CD4-positive, alpha-beta memory T cell (primary cell): ENCODE data around the gene SLC2A4. TPM values are rescaled to one million over a fixed set of nuclear protein-coding genes. Genes with fewer than 3 reads are reported as not detected.

ENCODE experiments used
- CTCF ChIA-PET: fragments of 350-600 bp; sonication (Branson Sonifier 250); formaldehyde crosslinking; loops from one replicate; lab custom pipeline; 2021; ENCODE audit warnings: inconsistent platforms; ENCODE audit not compliant: partially characterized antibody; lab: Charles Lee
- POLR2A ChIA-PET: fragments of 350-600 bp; sonication (Branson Sonifier 250); formaldehyde crosslinking; loops from one replicate; lab custom pipeline; 2021; ENCODE audit not compliant: partially characterized antibody; lab: Charles Lee
- DNase-seq, 5 donors: peaks; one replicate each; pipeline versions ENCODE4 v3.0.0 to v3.0.0-alpha.2; 2020 to 2022; ENCODE audit warnings: mixed read lengths in 1 of 5
- H3K27ac ChIP-seq: one replicate; pipeline ENCODE4 v1.7.0; 2013; ENCODE audit warnings: low read depth, low read length
- H3K27me3 ChIP-seq: 2 replicates; pipeline ENCODE4 v1.7.0; 2013; ENCODE audit warnings: mild to moderate bottlenecking, low read length, moderate library complexity; ENCODE audit not compliant: insufficient read depth
- H3K36me3 ChIP-seq: 2 replicates; pipeline ENCODE4 v1.7.0; 2013; ENCODE audit warnings: mild to moderate bottlenecking, low read length, moderate library complexity; ENCODE audit not compliant: insufficient read depth
- H3K4me1 ChIP-seq: 2 replicates; pipeline ENCODE4 v1.7.0; 2013; ENCODE audit warnings: mild to moderate bottlenecking, low read length, moderate library complexity; ENCODE audit not compliant: insufficient read depth
- H3K4me3 ChIP-seq, 2 donors: one replicate each; pipeline ENCODE4 v1.7.0; 2013; ENCODE audit warnings: low read length in 2 of 2, mild to moderate bottlenecking in 1 of 2
- H3K9me3 ChIP-seq, 2 donors: one replicate each; pipeline ENCODE4 v1.7.0; 2013; ENCODE audit warnings: low read length in 2 of 2, control low read depth in 1 of 2; ENCODE audit not compliant: control insufficient read depth in 1 of 2
- H3K27ac Mint-ChIP-seq, 7 donors: one replicate each; pipeline ENCODE4 v1.8.0; 2020 to 2021; ENCODE audit warnings: mixed read lengths in 7 of 7, mild to moderate bottlenecking in 6 of 7, inconsistent platforms in 3 of 7, moderate library complexity in 3 of 7
- H3K27me3 Mint-ChIP-seq, 2 donors: one replicate each; pipeline ENCODE4 v1.8.0; 2020 to 2021; ENCODE audit warnings: mixed read lengths in 2 of 2
- H3K36me3 Mint-ChIP-seq, 2 donors: one replicate each; pipeline ENCODE4 v1.8.0; 2020 to 2021; ENCODE audit warnings: mixed read lengths in 2 of 2, inconsistent platforms in 1 of 2, mild to moderate bottlenecking in 1 of 2
- H3K4me1 Mint-ChIP-seq, 4 donors: one replicate each; pipeline ENCODE4 v1.8.0; 2020 to 2021; ENCODE audit warnings: mixed read lengths in 4 of 4, mild to moderate bottlenecking in 1 of 4
- H3K4me3 Mint-ChIP-seq, 8 donors: one replicate each; pipeline ENCODE4 v1.8.0; 2020 to 2021; ENCODE audit warnings: mixed read lengths in 8 of 8, mild to moderate bottlenecking in 7 of 8, moderate library complexity in 6 of 8, inconsistent platforms in 3 of 8
- H3K9me3 Mint-ChIP-seq, 8 donors: one replicate each; pipeline ENCODE4 v1.8.0; 2020 to 2021; ENCODE audit warnings: mixed read lengths in 8 of 8, mild to moderate bottlenecking in 5 of 8, inconsistent platforms in 3 of 8, moderate library complexity in 1 of 8
- intact Hi-C: fragments of 100-400 bp; cut with micrococcal nuclease; formaldehyde crosslinking; loops from one replicate; pipeline ENCODE4 v1.15.1; 2023
- polyA plus RNA-seq, 2 donors: library from polyadenylated mRNA; unstranded; fragments of 300-500 nt; fragmentation: Illumina TruSeq; gene quantifications; one replicate each; pipeline ENCODE4 v1.2.3, GENCODE V29; 2021
- total RNA-seq, 2 experiments: library from RNA; stranded (reverse); gene quantifications; one replicate each; pipeline ENCODE4 v1.2.3, GENCODE V29; 2021

SLC2A4 gene
- total RNA-seq, result not detected
- not detected for polyA plus RNA-seq

DNA sequence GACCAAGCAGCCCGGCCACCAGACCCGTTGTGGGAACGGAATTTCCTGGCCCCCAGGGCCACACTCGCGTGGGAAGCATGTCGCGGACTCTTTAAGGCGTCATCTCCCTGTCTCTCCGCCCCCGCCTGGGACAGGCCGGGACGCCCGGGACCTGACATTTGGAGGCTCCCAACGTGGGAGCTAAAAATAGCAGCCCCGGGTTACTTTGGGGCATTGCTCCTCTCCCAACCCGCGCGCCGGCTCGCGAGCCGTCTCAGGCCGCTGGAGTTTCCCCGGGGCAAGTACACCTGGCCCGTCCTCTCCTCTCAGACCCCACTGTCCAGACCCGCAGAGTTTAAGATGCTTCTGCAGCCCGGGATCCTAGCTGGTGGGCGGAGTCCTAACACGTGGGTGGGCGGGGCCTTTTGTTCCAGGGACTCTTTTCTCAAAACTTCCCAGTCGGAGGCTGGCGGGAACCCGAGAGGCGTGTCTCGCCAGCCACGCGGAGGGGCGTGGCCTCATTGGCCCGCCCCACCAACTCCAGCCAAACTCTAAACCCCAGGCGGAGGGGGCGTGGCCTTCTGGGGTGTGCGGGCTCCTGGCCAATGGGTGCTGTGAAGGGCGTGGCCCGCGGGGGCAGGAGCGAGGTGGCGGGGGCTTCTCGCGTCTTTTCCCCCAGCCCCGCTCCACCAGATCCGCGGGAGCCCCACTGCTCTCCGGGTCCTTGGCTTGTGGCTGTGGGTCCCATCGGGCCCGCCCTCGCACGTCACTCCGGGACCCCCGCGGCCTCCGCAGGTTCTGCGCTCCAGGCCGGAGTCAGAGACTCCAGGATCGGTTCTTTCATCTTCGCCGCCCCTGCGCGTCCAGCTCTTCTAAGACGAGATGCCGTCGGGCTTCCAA, at the start of gene SLC2A4:
Gene SLC2A4 (plus strand): TSS at position 645 of the 879 bp plus-strand sequence. CDS start 217 bp downstream, at position 862.
- Mint-ChIP-seq H3K4me3 (peak within 1 kb of the TSS; percentile 77 to 90 (median 82)), H3K36me3 (no peaks in the 10 kb centered on the region), H3K27me3 (peaks cover 17 to 23% of the 10 kb centered on the region in 2 donors), H3K27ac (peak within 1 kb of the TSS; percentile 36 to 84 (median 66)), H3K9me3 (no peaks in the 10 kb centered on the region), H3K4me1 (peaks cover 4 to 28% (median 18%) of the 10 kb centered on the region in 4 donors)
- POLR2A ChIA-PET, result interaction anchor here (0.7 to 3.6 kb wide), 13 partner anchors 15 to 405 kb away, joined by 3 to 15 read pairs (median 3); partner anchors contain the start of genes ACAP1, CLDN7 and TMEM102
- DNase-seq, result peak; percentile 67 to 81 (median 69)
- intact Hi-C loops, result loop anchor here (2.0 to 5.0 kb wide), 2 partner anchors 61 to 234 kb away; no protein-coding TSS in a partner anchor
- peak within 1 kb of the TSS; percentile 41 for H3K27ac ChIP-seq
- peaks cover 10% of the 10 kb centered on the region for H3K27me3 ChIP-seq
- H3K36me3 ChIP-seq, result no peaks in the 10 kb centered on the region
- no peaks in the 10 kb centered on the region for H3K9me3 ChIP-seq
- CTCF ChIA-PET, result interaction anchor here (0.7 to 2.8 kb wide), 11 partner anchors 10 to 279 kb away, joined by 3 to 26 read pairs (median 3); no protein-coding TSS in a partner anchor
- peaks cover 25% of the 10 kb centered on the region for H3K4me1 ChIP-seq
- H3K4me3 ChIP-seq, result peak within 1 kb of the TSS; percentile 23 to 58

DNA sequence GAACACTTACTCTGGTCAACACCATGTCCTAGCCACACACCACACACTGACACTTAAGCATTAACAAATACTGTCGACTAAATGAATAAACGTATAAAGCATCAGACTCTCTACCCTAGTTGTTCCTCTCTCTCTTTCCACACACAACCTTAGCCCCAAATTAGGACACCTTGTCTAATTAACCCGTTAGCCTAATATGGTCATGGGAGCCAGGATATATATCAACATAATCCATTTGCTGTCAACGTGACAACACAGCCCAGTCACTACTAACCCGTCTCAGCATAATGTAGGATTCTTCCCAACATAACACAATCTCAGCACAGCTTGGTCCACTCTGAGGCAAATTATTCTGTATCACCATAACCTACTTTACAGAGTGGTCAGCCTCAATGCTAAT, 49.4 kb upstream of the SLC2A4 start:
- Mint-ChIP-seq H3K4me3 (peak overlapping the region in 7 of 8 donors; percentile 3 to 46 (median 32)), H3K27ac (peak overlapping the region in 4 of 7 donors; percentile 2 to 46 (median 10)), H3K27me3 (no peaks in the 10 kb centered on the region), H3K9me3 (no peaks in the 10 kb centered on the region), H3K36me3 (peaks cover 24 to 52% of the 10 kb centered on the region in 2 donors), H3K4me1 (peaks cover 32 to 56% (median 41%) of the 10 kb centered on the region in 4 donors)
- peaks cover 49% of the 10 kb centered on the region for H3K4me1 ChIP-seq
- intact Hi-C loops, result loop anchor here (10.0 kb wide), 1 partner anchor 613 kb away; no protein-coding TSS in a partner anchor
- ChIA-PET POLR2A (interaction anchor here (17.6 kb wide), 1 partner anchor 11 kb away, joined by 435 read pairs; the partner anchor contains the start of genes ACADVL and DLG4), CTCF (interaction anchor here (6.0 kb wide), 1 partner anchor 12 kb away, joined by 48 read pairs; the partner anchor contains the start of genes ACADVL and DLG4)
- no peak overlapping the region for H3K4me3 ChIP-seq
- DNase-seq, result no peak
- H3K9me3 ChIP-seq, result no peaks in the 10 kb centered on the region
- no peaks in the 10 kb centered on the region for H3K27me3 ChIP-seq
- peaks cover 40% of the 10 kb centered on the region for H3K36me3 ChIP-seq
- H3K27ac ChIP-seq, result no peak overlapping the region

DNA sequence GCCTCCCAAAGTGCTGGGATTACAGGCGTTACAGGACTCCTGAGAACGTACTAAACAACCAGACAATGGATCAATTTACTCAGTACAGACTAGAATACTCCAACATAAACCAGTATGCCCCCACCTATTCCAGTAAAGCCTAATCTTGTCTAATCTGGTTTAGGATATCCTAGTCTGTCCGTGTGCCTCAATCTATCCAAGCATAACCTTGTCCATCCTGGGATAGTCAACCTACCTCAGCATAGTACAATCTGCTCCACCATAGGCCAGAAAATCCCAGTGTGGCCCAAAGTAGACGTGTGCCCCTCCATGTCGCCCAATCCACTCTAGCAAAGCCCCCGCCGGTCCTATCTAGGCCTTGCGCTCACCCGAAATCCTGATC, 47.8 kb upstream of the SLC2A4 start:
- H3K9me3 Mint-ChIP-seq, result no peaks in the 10 kb centered on the region
- ChIA-PET POLR2A (interaction anchor here (0.5 to 17.6 kb wide), 17 partner anchors 9 to 454 kb away, joined by 3 to 435 read pairs (median 4); partner anchors contain the start of genes ACADVL, ACAP1, ATP1B2 and CTDNEP1), CTCF (interaction anchor here (1.0 to 6.0 kb wide), 2 partner anchors 13 to 20 kb away, joined by 3 to 48 read pairs; partner anchors contain the start of genes ACADVL and DLG4)
- peaks cover 21 to 52% of the 10 kb centered on the region in 2 donors for H3K36me3 Mint-ChIP-seq
- peak overlapping the region; percentile 87 for H3K27ac ChIP-seq
- peak overlapping the region; percentile 89 to 97 (median 93) for H3K4me3 Mint-ChIP-seq
- H3K4me1 ChIP-seq, result peaks cover 54% of the 10 kb centered on the region
- H3K27ac Mint-ChIP-seq, result peak overlapping the region; percentile 87 to 98 (median 96)
- H3K27me3 ChIP-seq, result no peaks in the 10 kb centered on the region
- intact Hi-C loops, result loop anchor here (1.0 to 10.0 kb wide), 2 partner anchors 14 to 611 kb away; partner anchors contain the start of genes ACADVL and DLG4
- peaks cover 34 to 60% (median 47%) of the 10 kb centered on the region in 4 donors for H3K4me1 Mint-ChIP-seq
- no peaks in the 10 kb centered on the region for H3K27me3 Mint-ChIP-seq
- H3K36me3 ChIP-seq, result peaks cover 32% of the 10 kb centered on the region
- H3K9me3 ChIP-seq, result no peaks in the 10 kb centered on the region
- DNase-seq, result no peak
- peak overlapping the region; percentile 48 to 98 for H3K4me3 ChIP-seq

GRCh38 chr17:7234083-7234951, 47.2 kb upstream of the SLC2A4 start, which contains the start of gene DVL2:
DVL2 (minus strand) TSS chr17:7234517; CDS start chr17:7234262, 255 bp downstream.
- peaks cover 34 to 60% (median 48%) of the 10 kb centered on the region in 4 donors for H3K4me1 Mint-ChIP-seq
- no peaks in the 10 kb centered on the region for H3K9me3 Mint-ChIP-seq
- peak within 1 kb of the TSS; percentile 87 for H3K27ac ChIP-seq

GRCh38 chr17:7235693-7236665, 45.5 kb upstream of the SLC2A4 start:
- H3K27me3 Mint-ChIP-seq, result no peaks in the 10 kb centered on the region
- H3K4me1 ChIP-seq, result peaks cover 68% of the 10 kb centered on the region
- CTCF ChIA-PET, result interaction anchor here (1.2 to 6.0 kb wide), 4 partner anchors 15 to 16 kb away, joined by 3 to 48 read pairs (median 10); partner anchors contain the start of genes ACADVL, CTDNEP1 and DLG4

More at GRCh38 chr17:7234083-7234951, 47.2 kb upstream of the SLC2A4 start, which contains the start of gene DVL2:
- intact Hi-C loops, result loop anchor here (1.0 to 10.0 kb wide), 2 partner anchors 15 to 610 kb away; partner anchors contain the start of genes ACADVL and DLG4
- H3K4me3 ChIP-seq, result peak within 1 kb of the TSS; percentile 48 to 98
- Mint-ChIP-seq H3K27ac (peak within 1 kb of the TSS; percentile 94 to 98 (median 96)), H3K36me3 (peaks cover 18 to 50% of the 10 kb centered on the region in 2 donors), H3K4me3 (peak within 1 kb of the TSS; percentile 89 to 97 (median 93)), H3K27me3 (no peaks in the 10 kb centered on the region)
- peaks cover 26% of the 10 kb centered on the region for H3K36me3 ChIP-seq
- ChIA-PET POLR2A (interaction anchor here (0.5 to 17.6 kb wide), 20 partner anchors 9 to 453 kb away, joined by 3 to 435 read pairs (median 4); partner anchors contain the start of genes ACADVL, ACAP1, ATP1B2 and CTDNEP1), CTCF (interaction anchor here (0.6 to 6.0 kb wide), 3 partner anchors 14 to 26 kb away, joined by 3 to 48 read pairs (median 3); partner anchors contain the start of genes ACADVL and DLG4)
- peak; percentile 93 to 97 (median 94) for DNase-seq
- H3K9me3 ChIP-seq, result no peaks in the 10 kb centered on the region
- peaks cover 54% of the 10 kb centered on the region for H3K4me1 ChIP-seq
- H3K27me3 ChIP-seq, result no peaks in the 10 kb centered on the region

More at GRCh38 chr17:7235693-7236665, 45.5 kb upstream of the SLC2A4 start:
- Histone ChIP-seq H3K9me3 (no peaks in the 10 kb centered on the region), H3K36me3 (peaks cover 22% of the 10 kb centered on the region), H3K4me3 (no peak overlapping the region), H3K27me3 (no peaks in the 10 kb centered on the region), H3K27ac (no peak overlapping the region)
- Mint-ChIP-seq H3K27ac (peak overlapping the region; percentile 77 to 98 (median 96)), H3K4me1 (peaks cover 41 to 76% (median 57%) of the 10 kb centered on the region in 4 donors), H3K36me3 (peaks cover 19 to 53% of the 10 kb centered on the region in 2 donors), H3K9me3 (no peaks in the 10 kb centered on the region), H3K4me3 (peak overlapping the region in 6 of 8 donors; percentile 17 to 97 (median 94))
- intact Hi-C loops, result loop anchor here (10.0 kb wide), 1 partner anchor 609 kb away; no protein-coding TSS in a partner anchor
- POLR2A ChIA-PET, result interaction anchor here (0.7 to 17.6 kb wide), 4 partner anchors 14 to 190 kb away, joined by 3 to 435 read pairs (median 59); partner anchors contain the start of genes ACADVL, CTDNEP1, DLG4 and ELP5
- DNase-seq, result no peak
